Urinary bladder (tissue), 4 donors: ENCODE data around the gene GALNTL6. TPM values are rescaled to one million over a fixed set of nuclear protein-coding genes. Genes with fewer than 3 reads are reported as not detected.

Source experiments
- DNase-seq: peaks from one replicate; pipeline ENCODE4 v3.0.0-alpha.2; 2015; ENCODE audit errors: extremely low spot score
- H3K27ac ChIP-seq: one replicate; pipeline ENCODE4 v1.5.1; 2013; ENCODE audit warnings: low read depth, mild to moderate bottlenecking, moderate library complexity
- H3K36me3 ChIP-seq: one replicate; pipeline ENCODE4 v1.6.1; 2013; ENCODE audit warnings: mild to moderate bottlenecking, moderate library complexity; ENCODE audit not compliant: insufficient read depth
- H3K4me1 ChIP-seq: one replicate; pipeline ENCODE4 v1.6.1; 2013; ENCODE audit warnings: mild to moderate bottlenecking, moderate library complexity; ENCODE audit not compliant: insufficient read depth
- H3K4me3 ChIP-seq: one replicate; pipeline ENCODE4 v1.5.1; 2013; ENCODE audit warnings: low read depth, low read length
- WGBS: extraction: QIAGEN DNeasy Blood & Tissue Kit; methylation state at CpG from one replicate; pipeline ENCODE4 v1.1.7; 2013; 5-methylcytosine and 5-hydroxymethylcytosine counted together
- polyA plus RNA-seq: library from polyadenylated mRNA; stranded (reverse); fragments of 200-250 nt; gene quantifications from one replicate; pipeline ENCODE4 v1.2.3, GENCODE V29; 2013
- total RNA-seq: library from RNA; depleted of rRNA; stranded (reverse); fragments of >200 nt; gene quantifications from one replicate; pipeline ENCODE4 v1.2.3, GENCODE V29; 2014
- donor health status: healthy with polysubstance abuse.
- donor health status: healthy.

GALNTL6 gene
- total and polyA plus RNA-seq, 2 donors, result 0.57 to 1.5 TPM

DNA sequence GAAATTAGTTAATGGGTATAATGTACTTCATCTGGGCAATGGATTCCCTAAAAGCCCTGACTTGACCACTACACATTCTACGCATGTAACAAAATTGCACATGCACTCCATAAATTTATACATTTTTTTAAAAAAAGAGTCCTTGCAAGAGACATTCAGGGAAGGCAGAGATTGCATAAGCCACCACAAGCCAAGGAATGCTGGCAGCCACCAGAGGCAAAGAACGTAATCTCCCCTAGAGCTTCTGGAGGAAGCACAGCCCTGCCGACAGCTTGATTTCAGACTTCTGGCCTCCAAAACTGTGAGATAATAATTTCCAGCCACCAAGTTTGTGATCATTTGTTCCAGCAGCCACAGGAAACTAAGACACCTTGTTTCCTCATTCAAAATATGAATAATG, 1169.8 kb downstream of the GALNTL6 start:
- WGBS, result 82% methylated on average over 3 of the region's 3 CpGs
- no peaks in the 10 kb centered on the region for H3K36me3 ChIP-seq
- peaks cover 1% of the 10 kb centered on the region for H3K4me1 ChIP-seq
- no peak overlapping the region for H3K27ac ChIP-seq
- H3K4me3 ChIP-seq, result no peak overlapping the region
- DNase-seq, result no peak

DNA sequence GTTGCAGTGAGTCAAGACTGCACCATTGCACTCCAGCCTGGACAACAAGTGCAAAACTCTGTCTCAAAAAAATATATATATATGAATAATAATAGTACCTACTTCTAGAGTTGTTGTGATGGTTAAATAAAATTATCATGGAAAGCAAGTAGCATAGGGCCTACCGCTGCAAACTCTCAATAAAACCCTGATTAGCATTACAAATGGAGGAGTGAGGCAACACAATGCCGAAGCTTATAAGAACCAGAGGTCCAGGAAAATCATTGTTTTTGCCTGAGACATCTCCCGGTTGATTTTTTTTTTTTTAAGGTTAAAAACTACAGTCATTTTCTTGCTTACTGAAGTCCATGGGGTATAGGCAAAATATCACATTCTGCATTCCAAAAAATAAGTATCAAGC, 1170.4 kb downstream of the GALNTL6 start:
- WGBS, result 92% methylated on average over 3 of the region's 3 CpGs

DNA sequence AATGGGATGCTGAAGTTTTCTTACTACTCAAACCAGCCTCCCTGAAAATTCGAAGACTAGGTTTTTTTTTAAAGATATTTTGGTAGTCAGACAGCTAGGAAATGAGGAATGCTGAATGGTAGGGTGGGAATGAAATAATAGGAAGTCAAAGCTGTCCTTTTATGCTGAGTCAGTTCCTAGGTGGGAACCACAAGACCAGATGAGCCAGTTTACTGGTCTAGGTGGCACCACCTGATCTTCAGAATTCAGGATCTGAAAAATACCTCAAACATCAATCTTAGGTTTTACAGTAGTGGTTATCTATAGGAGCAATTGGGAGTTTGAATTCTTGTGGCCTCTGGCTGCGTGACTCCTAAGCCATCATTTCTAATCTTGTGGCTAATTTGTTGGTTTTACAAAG, 1172.3 kb downstream of the GALNTL6 start:
- WGBS, result 71% methylated on average over 2 of the region's 2 CpGs

More for the DNA sequence above, 1170.4 kb downstream of the GALNTL6 start:
- DNase-seq, result no peak
- H3K4me1 ChIP-seq, result peaks cover 1% of the 10 kb centered on the region
- H3K4me3 ChIP-seq, result no peak overlapping the region
- H3K36me3 ChIP-seq, result no peaks in the 10 kb centered on the region
- H3K27ac ChIP-seq, result no peak overlapping the region

DNA sequence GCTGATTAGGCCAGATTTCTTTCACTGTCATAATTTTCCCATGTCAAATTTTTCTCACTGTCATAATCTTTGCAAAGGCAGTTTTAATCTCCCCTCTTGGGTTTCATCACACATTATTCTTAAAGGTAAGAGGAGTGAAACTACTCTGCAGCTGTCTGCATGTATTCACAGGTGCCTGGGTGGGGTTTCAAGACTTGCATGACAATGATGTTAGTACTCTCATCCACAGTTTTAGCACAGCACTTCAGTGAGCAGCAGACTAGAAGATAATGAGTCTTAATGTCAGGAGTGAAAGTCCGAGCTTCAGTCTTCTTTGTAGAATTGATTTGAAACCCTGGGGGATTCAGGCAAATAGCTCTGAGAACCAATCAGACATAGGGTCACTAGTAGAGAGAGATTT, 1172.9 kb downstream of the GALNTL6 start:
- H3K4me3 ChIP-seq, result no peak overlapping the region
- no peaks in the 10 kb centered on the region for H3K4me1 ChIP-seq
- no peak overlapping the region for H3K27ac ChIP-seq
- DNase-seq, result no peak
- 92% methylated on average over 1 of the region's 1 CpG for WGBS
- no peaks in the 10 kb centered on the region for H3K36me3 ChIP-seq

More for the DNA sequence above, 1172.3 kb downstream of the GALNTL6 start:
- no peak for DNase-seq
- no peak overlapping the region for H3K27ac ChIP-seq
- H3K36me3 ChIP-seq, result no peaks in the 10 kb centered on the region
- no peak overlapping the region for H3K4me3 ChIP-seq
- H3K4me1 ChIP-seq, result no peaks in the 10 kb centered on the region

DNA sequence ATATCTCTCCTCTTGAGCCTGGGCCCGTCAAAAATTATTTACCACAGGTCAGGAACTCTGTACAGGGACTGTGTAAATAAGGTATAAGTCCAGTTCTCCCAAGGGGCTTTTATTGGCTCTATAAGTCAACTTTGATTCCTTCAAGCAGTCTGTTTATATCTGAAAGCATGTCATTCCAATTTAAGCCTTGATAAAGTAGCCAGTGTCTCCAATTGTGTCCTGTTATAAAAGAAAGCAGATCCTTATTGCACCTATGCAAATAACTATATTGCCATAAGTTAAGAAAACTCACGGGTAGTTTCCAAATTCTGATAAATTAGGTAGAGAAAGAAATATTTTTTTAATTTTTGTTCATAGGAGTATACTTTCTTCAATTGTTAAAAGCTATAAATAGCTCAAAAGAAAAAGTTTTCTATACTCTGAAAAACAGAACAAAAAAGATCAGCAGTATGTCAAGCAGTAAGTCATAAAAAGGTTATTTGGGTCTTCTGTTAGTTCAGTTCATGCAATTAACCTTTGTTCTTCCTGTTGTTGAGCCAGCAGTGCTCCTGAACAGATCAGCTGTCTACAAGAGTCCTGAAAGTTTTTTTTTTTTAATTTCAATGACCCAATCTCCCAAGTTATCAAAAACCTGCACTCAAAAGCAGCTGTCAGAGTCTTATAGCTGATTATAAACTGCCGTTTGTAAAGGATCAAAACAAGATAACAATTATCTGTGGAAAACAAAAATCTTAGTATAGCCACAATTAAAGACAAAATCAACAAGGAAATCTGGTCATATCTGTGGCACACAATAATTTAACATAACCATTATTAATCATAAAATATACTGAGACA, 1177.0 kb downstream of the GALNTL6 start:
- no peaks in the 10 kb centered on the region for H3K36me3 ChIP-seq
- H3K27ac ChIP-seq, result no peak overlapping the region
- DNase-seq, result no peak
- H3K4me1 ChIP-seq, result no peaks in the 10 kb centered on the region
- 34% methylated on average over 3 of the region's 3 CpGs for WGBS
- no peak overlapping the region for H3K4me3 ChIP-seq

DNA sequence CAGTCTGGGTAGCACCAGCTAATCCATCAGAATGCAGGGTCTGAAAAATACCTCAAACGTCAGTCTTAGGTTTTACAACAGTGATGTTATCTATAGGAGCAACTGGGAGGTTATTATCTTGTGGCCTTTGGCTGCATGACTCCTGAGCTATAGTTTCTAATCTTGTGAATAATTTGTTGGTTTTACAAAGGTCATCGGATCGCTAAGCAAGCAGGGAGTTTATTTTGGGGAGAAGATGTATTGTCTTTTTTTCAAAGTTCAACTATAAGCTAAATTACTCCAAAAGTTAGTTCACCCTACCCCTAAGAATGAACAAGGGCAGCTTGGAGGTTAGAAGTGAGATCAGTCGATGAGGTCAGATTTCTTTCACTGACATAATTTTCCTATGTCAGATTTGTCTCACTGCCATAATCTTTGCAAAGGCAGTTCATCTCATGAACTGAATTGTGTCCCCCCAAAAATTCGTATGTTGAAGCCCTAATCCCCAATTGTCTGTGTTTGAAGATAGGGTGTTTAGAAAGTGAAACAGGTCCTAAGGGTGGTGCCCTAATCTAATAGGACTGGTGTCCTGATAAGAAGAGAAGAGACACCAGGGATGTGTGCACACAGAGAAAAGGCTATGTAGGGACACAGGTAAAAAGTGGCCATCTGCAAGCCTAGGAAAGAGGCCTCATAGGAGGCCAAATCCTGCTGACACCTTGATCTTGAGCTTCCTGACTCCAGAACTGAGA, 1179.6 kb downstream of the GALNTL6 start:
- H3K27ac ChIP-seq, result no peak overlapping the region
- DNase-seq, result no peak
- no peaks in the 10 kb centered on the region for H3K4me1 ChIP-seq
- no peaks in the 10 kb centered on the region for H3K36me3 ChIP-seq
- 63% methylated on average over 5 of the region's 5 CpGs for WGBS
- H3K4me3 ChIP-seq, result no peak overlapping the region

DNA sequence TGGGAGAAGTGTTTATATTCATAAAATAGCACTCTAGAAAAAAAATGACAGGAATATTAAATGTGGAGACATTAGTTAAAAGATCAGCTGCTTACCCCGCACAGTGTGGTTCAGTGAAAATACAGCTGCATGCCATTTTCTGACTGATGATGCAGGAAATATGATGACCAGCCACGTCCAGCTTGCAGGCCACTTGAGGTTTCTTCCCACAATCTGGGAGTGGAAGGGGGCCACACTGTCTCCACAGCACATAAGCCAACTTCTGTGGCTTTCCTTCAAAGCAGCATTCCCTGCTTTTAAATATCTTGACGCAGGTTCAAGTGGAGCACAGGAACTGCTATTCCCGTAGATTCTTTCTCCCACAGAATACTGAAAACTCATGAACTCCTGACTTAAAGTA, 1182.0 kb downstream of the GALNTL6 start:
- H3K4me3 ChIP-seq, result no peak overlapping the region
- no peaks in the 10 kb centered on the region for H3K4me1 ChIP-seq
- H3K36me3 ChIP-seq, result no peaks in the 10 kb centered on the region
- no peak for DNase-seq
- H3K27ac ChIP-seq, result no peak overlapping the region
- 70% methylated on average over 4 of the region's 4 CpGs for WGBS

DNA sequence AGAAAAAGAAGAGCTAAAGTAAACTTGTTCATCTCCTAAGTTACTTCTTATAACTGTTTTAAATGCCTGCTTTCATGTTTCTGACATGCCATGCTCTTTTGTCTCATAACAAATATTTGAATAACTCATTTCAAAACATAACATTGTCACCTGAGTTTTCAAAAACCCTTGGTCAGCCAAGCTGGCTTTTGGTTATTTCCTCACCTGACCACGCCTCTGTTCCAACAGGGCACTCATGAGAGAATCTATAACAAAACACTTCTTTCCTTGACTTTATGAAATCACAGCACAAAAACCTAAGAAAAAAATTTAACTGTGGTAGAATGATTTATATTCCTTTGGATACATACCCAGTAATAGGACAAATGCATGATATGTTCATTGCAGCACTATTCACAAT, 1182.5 kb downstream of the GALNTL6 start:
- no peak for DNase-seq
- no peak overlapping the region for H3K4me3 ChIP-seq
- 87% methylated on average over 1 of the region's 1 CpG for WGBS
- H3K4me1 ChIP-seq, result no peaks in the 10 kb centered on the region
- H3K27ac ChIP-seq, result no peak overlapping the region
- no peaks in the 10 kb centered on the region for H3K36me3 ChIP-seq

DNA sequence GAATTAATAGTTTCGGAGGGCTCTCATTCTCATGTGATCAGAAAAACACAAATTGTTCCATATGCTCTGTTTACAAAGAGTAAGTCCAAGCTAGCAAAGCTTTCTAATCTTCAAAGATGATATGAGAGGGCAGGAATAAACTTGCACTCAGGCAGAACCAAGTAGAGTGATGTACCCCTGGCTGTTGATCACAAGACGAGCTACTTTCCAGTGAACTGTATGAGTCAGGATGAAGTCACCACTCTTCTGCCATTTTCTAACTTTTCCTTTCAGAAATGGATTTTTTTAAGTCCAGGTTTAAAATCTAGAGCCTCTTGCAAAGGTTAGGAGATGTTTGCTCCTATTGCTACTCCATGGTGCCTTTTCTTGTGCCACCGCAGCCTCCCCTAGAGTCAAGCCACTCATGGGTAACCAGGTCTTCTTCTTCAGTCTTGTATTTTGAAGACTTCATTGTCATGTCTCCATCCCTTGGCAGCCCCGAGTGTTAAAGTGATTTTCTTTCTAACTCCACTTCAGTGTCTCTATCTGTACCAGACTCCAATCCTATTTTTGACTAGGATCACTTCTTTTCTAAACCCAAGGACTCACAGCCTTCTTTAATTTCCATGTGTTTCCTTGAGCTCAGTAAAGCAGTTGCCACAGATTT, 1183.5 kb downstream of the GALNTL6 start:
- Histone ChIP-seq H3K27ac (no peak overlapping the region), H3K4me3 (no peak overlapping the region), H3K36me3 (no peaks in the 10 kb centered on the region), H3K4me1 (no peaks in the 10 kb centered on the region)
- no peak for DNase-seq
- 75% methylated on average over 4 of the region's 4 CpGs for WGBS

DNA sequence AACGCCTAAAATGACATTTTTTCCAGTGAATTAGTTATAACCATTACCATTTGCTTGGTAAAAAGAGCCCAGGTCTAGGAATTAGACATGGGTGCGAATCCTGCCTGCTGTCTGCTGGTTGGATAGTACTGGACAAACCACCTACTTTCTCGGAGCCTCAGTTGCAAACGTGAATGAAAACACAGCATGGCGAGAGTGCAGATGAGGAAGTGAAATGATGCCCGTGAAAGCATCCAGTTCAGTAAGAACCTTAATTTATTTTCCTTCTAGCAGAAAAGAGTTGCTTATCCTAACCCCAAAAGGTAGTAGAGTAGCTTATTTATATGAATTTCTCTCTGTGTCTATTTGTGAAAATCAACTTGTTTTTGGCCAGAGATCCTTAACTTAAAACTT, 1184.0 kb downstream of the GALNTL6 start:
- Histone ChIP-seq H3K4me3 (no peak overlapping the region), H3K4me1 (no peaks in the 10 kb centered on the region), H3K27ac (no peak overlapping the region), H3K36me3 (no peaks in the 10 kb centered on the region)
- DNase-seq, result no peak
- 91% methylated on average over 6 of the region's 6 CpGs for WGBS

DNA sequence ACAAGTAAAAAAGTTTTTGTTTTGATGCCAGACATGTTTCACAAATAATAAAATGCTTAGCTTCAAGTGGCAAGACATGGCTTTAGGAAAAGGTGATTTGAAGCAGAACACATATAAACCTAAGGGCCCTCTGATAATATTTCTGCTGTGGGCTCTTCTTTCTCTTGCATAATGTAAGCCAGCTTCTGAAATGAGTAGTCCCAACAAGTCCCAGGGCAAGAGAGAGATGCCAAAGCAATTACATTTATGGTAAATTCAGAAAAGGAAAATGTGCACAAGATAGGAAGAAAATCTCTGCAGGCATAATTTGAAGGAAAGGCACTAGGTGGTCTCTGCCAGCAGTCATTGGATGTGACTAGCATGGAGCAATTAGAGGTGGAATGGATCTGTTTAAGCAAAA, 1184.7 kb downstream of the GALNTL6 start:
- no peak overlapping the region for H3K4me3 ChIP-seq
- DNase-seq, result no peak
- H3K27ac ChIP-seq, result no peak overlapping the region
- no peaks in the 10 kb centered on the region for H3K36me3 ChIP-seq
- H3K4me1 ChIP-seq, result no peaks in the 10 kb centered on the region

DNA sequence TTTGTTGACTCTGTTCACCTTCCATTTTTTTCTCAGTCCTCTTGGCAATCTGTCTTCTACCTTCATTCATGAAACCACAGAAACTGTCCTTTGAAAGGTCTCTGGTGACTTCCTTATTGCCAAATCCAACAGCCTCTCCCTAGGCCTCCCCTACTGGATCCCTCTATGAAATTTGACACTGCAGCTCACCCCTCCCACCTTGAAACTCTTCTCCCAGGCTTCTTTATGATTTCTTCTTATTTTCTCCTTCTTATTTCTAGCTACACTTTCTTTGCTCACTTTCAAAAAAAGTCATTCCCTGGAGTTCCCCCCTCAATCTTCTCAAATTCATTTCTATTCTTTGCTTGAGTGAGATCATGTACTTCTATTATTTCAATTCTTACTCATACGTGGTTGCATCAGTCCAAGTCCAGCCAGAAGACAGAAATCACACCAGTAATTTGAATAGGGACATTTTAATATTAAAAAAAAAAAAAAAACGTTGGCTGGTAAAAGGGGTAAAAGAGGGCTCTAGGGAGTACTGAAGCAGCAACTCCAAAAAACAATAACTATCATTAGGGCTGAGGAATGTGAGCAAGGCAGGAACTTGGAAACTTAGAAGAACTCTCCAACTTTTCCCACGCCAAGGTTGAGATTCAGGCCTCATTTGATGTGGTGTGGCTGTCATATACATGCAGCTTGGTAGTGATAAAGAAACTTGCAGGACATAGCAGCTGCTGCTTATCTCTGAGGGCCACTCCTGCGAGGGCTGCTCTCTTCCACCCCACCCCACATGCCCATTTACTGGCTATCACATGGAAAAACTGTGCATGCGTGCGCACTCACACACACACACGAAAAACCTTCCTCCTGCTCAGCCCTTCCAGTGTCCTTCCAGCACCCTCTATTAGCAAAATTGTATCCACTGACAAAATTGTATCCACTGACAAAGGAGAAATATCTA, 1185.6 kb downstream of the GALNTL6 start:
- Histone ChIP-seq H3K4me1 (no peaks in the 10 kb centered on the region), H3K27ac (no peak overlapping the region), H3K36me3 (no peaks in the 10 kb centered on the region), H3K4me3 (no peak overlapping the region)
- 69% methylated on average over 7 of the region's 7 CpGs for WGBS
- no peak for DNase-seq

DNA sequence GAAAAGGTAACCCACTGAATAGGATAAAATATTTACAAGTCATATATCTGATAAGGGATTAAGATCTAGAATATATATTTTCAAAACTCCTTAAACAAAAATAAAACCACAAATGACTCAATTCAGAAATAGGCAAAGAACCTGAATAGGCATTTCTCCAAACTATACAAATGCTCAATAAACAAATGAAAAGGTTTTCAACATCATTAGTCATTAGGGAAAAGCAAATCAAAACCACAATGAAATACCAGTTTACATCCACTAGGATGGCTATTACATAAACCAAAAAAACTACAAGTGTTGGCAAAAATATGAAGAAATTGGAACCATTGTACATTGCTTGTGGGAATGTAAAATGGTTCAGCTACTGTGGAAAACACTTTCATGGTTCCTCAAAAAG, 1188.4 kb downstream of the GALNTL6 start:
- no peaks in the 10 kb centered on the region for H3K36me3 ChIP-seq
- DNase-seq, result no peak

More for the DNA sequence above, 1188.4 kb downstream of the GALNTL6 start:
- Histone ChIP-seq H3K27ac (no peak overlapping the region), H3K4me1 (no peaks in the 10 kb centered on the region), H3K4me3 (no peak overlapping the region)
